ENCODE results near the gene STK39. TPM values are rescaled to one million over a fixed set of nuclear protein-coding genes. Genes with fewer than 3 reads are reported as not detected.

STK39 gene
- polyA plus RNA-seq, 1 donor from 2014 or later, result 9.5 TPM

DNA sequence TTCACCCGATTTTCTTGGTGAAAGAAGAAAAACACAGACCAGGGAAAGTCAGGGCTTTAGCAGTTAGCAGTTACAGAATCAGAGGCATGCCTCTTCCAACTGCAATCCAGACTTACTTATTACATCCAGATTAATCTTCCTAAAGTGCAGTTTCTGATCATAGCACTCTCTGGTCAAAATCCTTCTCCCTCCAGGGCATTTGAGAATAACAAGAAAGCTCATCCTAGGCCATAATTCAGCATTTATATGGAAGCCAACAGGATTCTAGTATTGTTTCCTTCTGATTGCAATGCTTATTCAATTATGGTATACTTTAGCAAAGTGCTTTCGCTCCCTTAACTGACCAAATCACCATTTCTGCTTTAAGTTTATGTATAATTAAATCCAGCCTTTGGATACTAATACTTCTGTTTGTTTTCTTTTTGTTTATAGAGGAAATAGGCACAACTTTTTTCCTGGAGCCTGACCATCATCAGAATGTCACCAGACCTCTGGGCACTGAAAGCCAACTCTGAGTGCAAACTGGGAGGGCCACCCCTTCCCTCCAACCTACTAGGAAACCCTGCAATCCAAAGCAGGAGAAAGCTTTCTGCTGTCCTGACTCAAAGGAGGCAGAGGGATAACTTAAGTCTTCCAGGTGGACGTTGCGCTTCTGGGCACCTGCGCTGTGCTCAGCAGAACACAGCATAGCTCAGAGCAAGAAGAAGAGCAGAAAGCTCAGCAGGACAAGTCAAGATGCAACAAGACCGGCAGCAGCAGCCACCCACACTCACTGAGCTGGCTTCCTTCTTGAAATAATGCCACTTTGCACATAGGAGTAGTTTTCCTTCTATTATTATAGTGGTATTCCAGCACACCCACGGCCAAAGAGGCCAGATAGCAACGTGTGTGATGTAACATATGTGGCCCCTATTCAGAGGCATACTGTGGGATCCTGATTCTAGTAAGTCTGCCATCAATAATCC is 99.3 kb downstream of the STK39 start:
- Histone ChIP-seq H4K20me1 (ENCODE audit: insufficient read depth) (no peaks in the 10 kb centered on the region), H3K36me3 (ENCODE audit: insufficient read depth, low read length) (no peaks in the 10 kb centered on the region), H3K27ac (ENCODE audit: low read length) (no peak overlapping the region)

More for the DNA sequence above, 99.3 kb downstream of the STK39 start:
- Histone ChIP-seq H3K27me3 (ENCODE audit: insufficient read depth, low read depth, low read length) (no peaks in the 10 kb centered on the region), H3K9me2 (ENCODE audit: insufficient read depth, low read length) (no peaks in the 10 kb centered on the region), H3F3A (ENCODE audit: insufficient read depth, low read length, poor library complexity, severe bottlenecking) (no peaks in the 10 kb centered on the region), H2AFZ (ENCODE audit: low read depth, low read length) (no peak overlapping the region), H3K79me2 (replicated peaks; ENCODE audit: insufficient read depth, low read length) (no peaks in the 10 kb centered on the region), H3K9ac (ENCODE audit: low read length) (no peak overlapping the region), H3K4me3 (ENCODE audit: low read length) (no peak overlapping the region), H3K9me3 (ENCODE audit: low read length) (no peaks in the 10 kb centered on the region), H3K4me2 (ENCODE audit: low read length) (no peak overlapping the region)
- TF ChIP-seq POLR2AphosphoS5 (IDR thresholded peaks at IDR 0.05), result no peak
- no peak for TF ChIP-seq SMC3 (conservative IDR thresholded peaks at IDR 0.05; ENCODE audit: poor library complexity)
- no peak for TF ChIP-seq EZH2 (IDR thresholded peaks at IDR 0.05; ENCODE audit: borderline replicate concordance, insufficient read depth, low read length, poor library complexity, severe bottlenecking)
- no peak for TF ChIP-seq MXI1 (conservative IDR thresholded peaks at IDR 0.05; ENCODE audit: poor library complexity, severe bottlenecking)
- no peak for TF ChIP-seq TAF1 (IDR thresholded peaks at IDR 0.05; ENCODE audit: low read depth)
- TF ChIP-seq EP300 (conservative IDR thresholded peaks at IDR 0.05; ENCODE audit: poor library complexity, severe bottlenecking), result no peak
- no peak for TF ChIP-seq CTCF (IDR thresholded peaks at IDR 0.05; ENCODE audit: poor library complexity, severe bottlenecking)
- no peak for TF ChIP-seq REST (IDR thresholded peaks at IDR 0.05; ENCODE audit: borderline replicate concordance)
- TF ChIP-seq RAD21 (conservative IDR thresholded peaks at IDR 0.05), result no peak
